HG02981 (cell line): ENCODE results near the gene SRGAP1.

ENCODE experiments used
- ATAC-seq: cut with Tn5 transposase; IDR thresholded peaks from one replicate; pipeline ENCODE4 v1.9.1; 2021; ENCODE audit warnings: mild to moderate bottlenecking, moderate library complexity; ENCODE audit not compliant: unreplicated experiment

The SRGAP1 gene

DNA sequence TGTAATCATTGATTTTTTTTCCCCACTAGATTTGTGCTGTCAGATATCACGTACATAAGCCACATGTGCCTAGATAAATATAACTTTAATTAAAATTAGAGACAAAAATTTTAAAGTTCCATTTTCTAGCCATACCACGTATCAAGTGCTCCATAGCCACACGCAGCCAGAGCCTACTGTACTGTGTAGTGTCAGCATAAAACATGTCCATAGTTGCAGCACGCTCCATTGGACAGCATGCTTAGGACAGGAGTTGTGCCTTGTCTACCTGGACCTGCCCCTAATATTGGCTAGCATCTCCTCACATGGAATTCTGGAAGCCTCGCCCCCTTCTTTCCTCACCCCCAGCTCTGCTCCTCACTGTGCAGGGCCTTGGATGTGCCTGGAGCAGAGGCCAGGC lies 116.5 kb downstream of the SRGAP1 start:
- ATAC-seq = no peak

DNA sequence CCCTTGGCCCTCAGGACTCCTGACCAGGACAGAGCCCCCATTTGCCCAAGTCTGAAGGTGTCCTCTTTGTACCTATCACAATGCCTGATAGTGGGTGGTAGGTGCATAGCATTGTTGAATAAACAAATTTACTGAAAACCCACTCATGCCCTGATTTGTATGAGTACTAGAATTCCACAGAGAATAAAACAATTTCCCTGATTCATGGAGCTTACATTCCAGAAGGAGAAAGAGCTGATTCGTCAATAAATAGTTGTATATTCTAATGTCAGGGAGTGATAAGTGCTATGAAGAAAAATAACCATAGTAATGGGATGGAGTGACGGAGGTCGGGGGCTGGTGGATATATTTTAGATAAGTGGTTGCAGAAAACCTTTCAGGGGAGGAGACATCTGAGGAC lies 117.0 kb downstream of the SRGAP1 start:
- no peak for ATAC-seq

DNA sequence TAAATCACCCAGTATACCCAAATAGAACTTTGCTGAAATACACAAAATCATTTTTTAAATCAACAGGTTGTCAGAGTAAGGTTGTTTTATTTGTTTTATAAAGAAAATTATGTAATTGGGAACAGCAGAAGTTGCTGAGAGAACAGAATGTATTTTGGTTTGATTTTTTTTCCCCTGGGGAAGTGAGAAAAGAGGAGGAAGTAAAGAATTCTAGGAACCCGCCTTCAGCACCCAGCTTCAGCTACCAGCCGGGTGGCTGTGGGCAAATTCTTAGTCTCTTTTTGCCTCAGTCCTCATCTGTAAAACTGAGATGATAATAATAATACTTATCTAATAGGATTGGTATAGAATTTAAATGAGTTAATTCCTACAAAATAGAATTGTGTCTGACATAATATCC lies 119.4 kb downstream of the SRGAP1 start:
- no peak for ATAC-seq

DNA sequence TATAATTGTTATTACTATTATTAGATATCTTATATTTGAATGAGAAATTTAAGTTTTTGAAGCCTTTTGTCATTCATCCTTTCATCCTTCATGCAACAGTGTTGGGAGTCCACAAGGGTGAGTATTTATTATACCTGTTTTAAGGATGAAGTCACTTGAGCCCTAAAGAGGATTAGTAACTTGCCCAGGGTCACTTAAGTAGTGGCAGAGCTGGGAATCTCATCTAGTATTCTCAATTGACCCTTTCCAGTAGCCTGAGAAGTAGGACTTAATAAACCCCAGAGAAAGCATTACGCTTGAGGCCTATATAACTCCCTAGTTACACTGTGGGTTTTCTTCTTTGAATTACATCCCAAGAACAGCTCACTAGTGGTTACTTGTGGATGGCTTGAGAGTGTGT lies 119.8 kb downstream of the SRGAP1 start:
- no peak for ATAC-seq

DNA sequence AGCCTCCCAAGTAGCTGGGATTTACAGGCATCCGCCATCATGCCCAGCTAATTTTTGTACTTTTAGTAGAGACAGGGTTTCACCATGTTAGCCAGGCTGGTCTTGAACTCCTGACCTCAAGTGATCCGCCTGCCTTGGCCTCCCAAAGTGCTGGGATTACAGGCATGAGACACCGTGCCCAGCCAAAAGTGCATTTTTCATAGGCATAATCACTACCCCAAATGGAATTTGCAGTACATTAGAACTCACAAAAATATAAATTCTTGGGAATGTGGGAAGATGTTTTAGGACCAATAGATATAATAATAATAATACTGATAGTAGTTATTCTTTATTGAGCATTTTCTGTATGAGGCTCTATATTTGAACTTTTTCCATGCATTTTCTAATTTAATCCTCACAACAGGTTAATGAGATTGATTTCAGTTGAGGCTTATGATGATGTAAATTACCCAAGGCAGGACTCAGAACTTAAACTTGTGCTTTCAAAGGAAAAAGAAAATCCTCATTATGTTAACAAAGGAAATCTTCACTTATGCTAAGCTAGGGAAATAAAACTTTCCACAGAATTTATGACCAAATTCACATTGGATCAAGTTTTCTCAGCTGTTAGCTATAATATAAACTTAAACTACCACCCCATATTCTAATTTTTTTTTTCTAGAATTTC lies 121.6 kb downstream of the SRGAP1 start:
- no peak for ATAC-seq

GRCh38 chr12:63966606-63966975 lies 122.1 kb downstream of the SRGAP1 start:
- ATAC-seq = no peak

- ATAC-seq = no peak
Observed at GRCh38 chr12:63967358-63968145, 123.1 kb downstream of the SRGAP1 start.

DNA sequence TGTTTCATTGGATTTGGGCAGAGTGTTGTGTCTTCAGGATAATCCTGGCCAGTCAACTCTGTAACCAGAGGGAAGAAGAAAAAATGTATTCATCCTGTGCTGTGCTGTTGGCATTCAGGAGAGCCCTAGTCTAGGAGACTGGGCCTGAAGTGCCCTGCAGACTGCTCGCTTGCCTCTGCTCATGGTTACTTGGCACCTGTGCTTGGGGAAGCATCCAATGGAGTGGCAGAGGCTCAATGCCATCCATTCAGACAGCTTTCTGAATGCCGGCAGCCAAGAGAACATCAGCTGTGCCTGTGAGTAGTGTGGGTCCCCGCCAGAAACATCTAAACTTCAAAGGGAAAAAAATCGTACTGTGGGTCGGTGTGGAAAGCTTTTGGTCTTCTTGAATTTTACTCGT lies 124.2 kb downstream of the SRGAP1 start:
- no peak for ATAC-seq

DNA sequence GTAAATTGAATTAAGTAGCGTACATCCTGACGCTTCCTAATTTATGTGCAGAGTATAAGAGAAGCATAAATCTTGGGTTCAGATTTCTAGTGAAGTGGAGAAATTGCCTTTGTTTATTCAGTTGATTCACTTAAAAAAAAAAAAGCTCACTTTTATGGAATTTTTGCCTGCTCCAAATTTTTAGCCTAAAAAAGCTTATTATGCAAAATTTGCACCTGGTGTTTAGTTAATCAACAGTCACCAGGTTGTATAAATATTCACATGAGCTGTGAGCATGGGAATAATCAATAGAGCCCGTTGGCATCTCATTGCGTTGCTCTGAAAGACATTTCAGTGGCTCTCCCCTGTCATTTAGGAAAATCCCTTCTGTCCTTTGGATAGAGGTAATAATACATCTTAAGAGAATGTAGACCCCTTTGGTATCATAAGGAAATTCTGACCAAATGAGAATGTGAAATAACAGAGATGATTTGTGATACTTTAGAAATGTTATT lies 132.4 kb downstream of the SRGAP1 start:
- ATAC-seq = no peak

DNA sequence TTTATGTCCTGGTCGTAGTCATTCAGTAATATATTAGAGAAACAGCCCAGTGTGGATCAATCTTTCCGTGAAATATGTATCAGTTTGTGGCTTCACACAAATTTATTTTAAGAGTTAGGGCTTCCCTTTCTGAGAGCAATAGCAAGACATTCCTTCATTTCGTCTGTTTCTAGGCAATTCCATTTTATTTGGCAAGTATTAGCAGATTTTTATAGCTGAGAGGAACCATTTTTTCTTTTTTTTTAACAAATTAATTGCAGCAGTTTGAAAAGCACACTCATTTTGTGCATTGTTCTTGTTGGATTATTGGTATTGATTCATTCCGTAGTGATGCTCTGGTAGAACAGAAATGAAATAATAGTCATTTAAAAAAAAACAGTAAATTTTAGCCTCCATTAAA lies 132.9 kb downstream of the SRGAP1 start:
- no peak for ATAC-seq

DNA sequence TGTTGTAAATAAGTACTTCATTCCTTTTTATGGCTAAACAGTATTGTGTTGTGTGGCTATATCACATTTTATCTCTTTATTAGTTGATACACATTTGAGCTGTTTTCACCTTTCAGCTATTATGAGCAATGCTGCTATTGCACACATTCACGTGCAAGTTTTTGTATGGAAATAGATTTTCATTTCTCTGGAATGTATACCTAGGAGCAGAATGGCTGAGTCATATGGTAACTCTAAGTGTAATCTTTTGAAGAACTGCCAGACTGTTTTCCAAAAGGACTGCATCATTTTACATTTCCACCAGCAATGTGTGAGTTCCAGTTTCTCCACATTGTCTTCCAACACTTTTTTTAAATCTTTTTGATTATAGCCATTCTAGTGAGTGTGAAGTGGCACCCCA lies 134.0 kb downstream of the SRGAP1 start:
- ATAC-seq = no peak

- ATAC-seq = no peak
Observed at GRCh38 chr12:63980211-63980610, 135.7 kb downstream of the SRGAP1 start.

DNA sequence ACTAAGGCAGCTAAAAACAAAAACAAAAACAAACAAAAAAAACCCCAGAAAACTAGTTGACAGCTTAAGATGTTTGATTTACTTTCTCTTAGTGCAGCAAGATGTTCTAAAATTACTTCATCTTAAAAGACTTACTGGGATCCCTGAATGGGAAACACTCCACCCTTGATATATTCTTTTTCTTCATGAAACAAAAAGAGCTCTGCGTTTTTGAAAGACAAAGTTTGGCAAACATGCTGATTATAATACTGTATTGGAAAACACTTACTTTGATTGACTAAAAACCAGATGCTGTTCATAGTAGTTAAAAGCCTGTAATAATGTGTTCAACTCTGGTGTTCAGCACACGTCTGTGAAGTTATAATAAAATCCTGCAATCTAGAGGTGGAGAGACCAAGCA lies 136.8 kb downstream of the SRGAP1 start:
- no peak for ATAC-seq

GRCh38 chr12:63982604-63983295 lies 138.2 kb downstream of the SRGAP1 start:
- ATAC-seq = no peak

DNA sequence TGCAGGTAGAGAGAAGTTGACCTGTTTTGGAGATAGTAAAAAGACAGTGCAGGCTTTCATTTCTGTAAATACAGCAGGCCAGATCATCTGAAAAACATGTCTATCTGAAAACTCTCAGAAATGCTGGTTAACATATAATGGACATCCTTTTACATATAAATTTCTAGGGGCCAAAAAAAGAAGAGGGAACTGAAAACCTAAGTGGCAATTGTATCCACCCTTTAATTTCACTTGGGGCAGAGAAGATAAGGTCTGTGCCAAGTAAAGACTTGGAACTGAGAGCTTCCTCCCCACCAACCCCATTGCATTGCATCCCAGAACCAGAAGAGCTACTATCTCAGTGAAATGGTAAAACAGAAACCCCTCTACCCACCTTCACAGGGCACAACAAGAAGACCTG lies 141.0 kb downstream of the SRGAP1 start:
- no peak for ATAC-seq

GRCh38 chr12:63985945-63986344 lies 141.4 kb downstream of the SRGAP1 start:
- ATAC-seq = no peak

- ATAC-seq = no peak
Observed at GRCh38 chr12:63989301-63989845, 144.9 kb downstream of the SRGAP1 start.

- ATAC-seq = no peak
Observed at GRCh38 chr12:63990828-63991547, 146.5 kb downstream of the SRGAP1 start.

- ATAC-seq = no peak
Observed at GRCh38 chr12:63994704-63995103, 150.2 kb downstream of the SRGAP1 start.

DNA sequence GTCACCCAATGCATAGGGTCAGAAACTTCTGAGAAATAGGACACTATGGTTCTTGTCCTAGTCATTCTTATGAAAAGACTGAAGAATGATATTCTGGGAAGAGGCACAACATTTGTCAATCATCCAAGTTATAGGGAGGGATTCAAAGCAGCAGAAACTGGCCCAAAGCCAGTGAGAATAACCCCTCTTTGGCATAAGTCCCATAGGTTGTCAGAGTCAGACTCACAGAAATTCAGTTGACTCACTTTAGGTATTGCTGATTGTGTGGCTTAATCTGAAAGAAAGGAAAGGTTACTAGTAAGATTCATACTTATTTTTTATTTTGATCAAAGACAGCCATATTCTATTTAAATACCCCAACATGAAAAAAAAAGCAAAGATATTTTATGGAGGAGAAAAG lies 151.0 kb downstream of the SRGAP1 start:
- ATAC-seq = no peak

DNA sequence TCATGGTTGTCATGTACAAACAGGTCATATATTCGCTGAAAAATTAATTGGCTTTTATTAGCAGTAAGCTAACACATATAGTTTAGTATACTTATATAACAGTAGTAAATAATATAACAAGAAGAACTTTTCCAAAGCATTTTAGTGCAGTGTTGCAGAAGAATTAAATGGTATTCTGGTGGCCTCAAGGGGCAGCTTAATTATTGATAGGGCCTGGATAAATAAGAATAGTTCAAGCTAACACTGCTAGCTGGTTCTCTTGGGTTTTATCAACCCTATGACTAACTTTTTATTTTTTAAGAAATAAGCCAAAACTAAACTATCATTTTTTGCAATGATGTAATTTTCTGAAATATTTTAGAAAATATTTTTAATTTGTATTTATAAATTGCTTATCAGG lies 152.1 kb downstream of the SRGAP1 start:
- ATAC-seq = no peak
